ENCODE measurements around the gene SERF2.
"Not testable (repeated sequence)": the region's sequence is repeated elsewhere in the genome, so short reads cannot be mapped to it uniquely, and the experiment has no call there.

SERF2 gene

DNA sequence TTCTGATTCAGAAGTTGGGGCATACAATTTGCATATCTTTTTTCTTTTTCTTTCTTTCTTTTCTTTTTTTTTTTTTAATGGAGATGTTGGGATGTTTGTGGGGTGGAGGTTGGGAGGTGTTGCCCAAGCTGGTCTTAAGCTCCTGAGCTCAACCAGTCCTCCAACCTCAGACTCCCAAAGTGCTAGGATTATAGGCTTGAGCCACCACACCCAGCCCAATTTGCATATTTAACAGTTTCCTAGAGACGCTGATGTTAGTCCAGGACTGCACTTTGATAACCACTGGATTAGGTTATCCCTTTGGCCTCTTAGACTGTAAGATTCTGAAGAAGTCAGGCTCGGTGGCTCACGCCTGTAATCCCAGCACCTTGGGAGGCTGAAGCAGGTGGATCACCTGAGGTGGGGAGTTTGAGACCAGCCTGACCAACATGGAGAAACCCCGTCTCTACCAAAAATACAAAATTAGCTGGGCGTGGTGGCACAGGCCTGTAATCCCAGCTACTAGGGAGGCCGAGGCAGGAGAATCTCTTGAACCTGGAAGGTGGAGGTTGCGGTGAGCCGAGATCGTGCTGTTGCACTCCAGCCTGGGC is 37.9 kb downstream of the SERF2 start:
- not testable (repeated sequence) for DNase-seq (ENCODE audit: low read depth)

DNA sequence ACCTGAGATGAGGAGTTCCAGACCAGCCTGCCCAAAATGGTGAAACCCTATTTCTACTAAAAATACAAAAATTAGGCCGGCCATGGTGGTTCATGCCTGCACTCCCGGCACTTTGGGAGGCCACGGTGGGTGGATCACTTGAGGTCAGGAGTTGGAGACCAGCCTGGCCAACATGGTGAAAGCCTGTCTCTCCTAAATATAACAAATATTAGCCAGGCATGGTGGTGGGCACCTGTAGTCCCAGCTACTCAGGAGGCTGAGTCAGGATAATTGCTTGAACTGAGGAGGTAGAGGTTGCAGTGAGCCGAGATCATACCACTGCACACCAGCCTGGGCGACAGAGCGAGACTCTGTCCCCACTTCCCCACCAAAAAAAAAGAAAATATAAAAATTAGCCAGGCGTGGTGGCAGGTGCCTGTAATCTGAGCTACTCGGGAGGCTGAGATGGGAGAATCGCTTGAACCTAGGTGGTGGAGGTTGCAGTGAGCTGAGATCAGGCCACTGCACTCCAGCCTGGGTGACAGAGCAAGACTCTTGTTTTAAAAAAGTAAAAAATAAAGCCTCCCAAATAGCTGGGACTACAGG is 38.7 kb downstream of the SERF2 start:
- not testable (repeated sequence) for DNase-seq (ENCODE audit: low read depth)

DNA sequence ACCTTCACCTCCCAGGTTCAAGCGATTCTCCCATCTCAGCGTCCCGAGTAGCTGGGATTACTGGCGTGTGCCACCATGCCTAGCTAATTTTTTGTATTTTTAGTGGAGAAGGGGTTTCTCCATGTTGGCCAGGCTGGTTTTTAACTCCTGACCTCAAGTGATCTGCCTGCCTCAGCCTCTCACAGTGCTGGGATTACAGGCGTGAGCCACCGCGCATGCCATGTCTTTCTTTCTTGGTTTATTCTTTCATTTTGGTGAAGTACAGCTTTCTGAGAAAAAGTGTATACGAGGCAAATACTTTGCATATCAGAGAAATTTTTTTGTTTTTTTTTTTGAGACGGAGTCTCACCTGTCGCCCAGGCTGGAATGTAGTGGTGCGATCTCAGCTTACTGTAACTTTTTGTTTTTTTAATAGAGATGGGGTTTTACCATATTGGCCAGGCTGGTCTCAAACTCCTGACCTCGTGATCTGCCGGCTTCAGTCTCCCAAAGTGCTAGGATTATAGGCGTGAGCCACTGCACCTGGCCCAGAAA is 39.5 kb downstream of the SERF2 start:
- DNase-seq (ENCODE audit: low read depth), result not testable (repeated sequence)

DNA sequence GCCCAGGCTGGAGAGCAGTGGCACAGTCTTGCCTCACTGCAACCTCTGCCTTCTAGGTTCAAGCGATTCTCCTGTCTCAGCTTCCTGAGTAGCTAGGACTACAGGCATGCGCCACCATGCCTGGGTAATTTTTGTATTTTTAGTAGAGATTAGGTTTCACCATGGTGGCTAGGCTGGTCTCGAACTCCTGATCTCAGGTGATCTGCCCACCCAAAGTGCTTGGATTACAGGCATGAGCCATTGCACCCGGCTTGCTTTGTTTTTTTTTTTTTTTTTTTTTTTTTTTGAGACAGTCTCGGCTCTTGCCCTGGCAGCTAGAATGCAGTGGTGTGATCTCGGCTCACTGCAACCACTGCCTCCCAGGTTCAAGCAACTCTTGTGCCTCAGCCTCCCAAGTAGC is 40.4 kb downstream of the SERF2 start:
- DNase-seq (ENCODE audit: low read depth), result not testable (repeated sequence)

DNA sequence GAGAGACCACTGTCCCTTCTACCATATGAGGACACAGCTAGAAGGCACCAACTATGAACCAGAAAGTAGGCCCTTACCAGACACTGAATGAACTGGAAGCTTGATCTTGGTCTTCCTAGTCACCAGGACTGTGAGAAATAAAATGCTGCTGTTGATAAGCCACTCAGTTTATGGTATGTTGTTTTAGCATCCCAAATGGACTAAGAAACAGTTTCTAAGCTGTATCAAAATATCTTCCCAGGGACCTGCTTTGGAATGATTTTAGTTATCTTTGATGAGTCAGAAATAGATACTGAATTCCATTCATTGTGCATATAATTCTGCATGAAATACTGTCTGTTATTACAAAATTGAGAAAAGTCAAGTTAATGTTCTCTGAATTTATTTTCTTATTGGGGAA is 53.3 kb downstream of the SERF2 start:
- peak; percentile 52 for DNase-seq (ENCODE audit: low read depth)

All from amniotic epithelial cell (primary cell).